HG02981 (cell line): ENCODE results near the gene GNB2.
A peak's percentile ranks its signal among the peaks of the same experiment; 100 is the strongest.

Experiments
- ATAC-seq: cut with Tn5 transposase; IDR thresholded peaks from one replicate; pipeline ENCODE4 v1.9.1; 2021; ENCODE audit warnings: mild to moderate bottlenecking, moderate library complexity; ENCODE audit not compliant: unreplicated experiment

The GNB2 gene

DNA sequence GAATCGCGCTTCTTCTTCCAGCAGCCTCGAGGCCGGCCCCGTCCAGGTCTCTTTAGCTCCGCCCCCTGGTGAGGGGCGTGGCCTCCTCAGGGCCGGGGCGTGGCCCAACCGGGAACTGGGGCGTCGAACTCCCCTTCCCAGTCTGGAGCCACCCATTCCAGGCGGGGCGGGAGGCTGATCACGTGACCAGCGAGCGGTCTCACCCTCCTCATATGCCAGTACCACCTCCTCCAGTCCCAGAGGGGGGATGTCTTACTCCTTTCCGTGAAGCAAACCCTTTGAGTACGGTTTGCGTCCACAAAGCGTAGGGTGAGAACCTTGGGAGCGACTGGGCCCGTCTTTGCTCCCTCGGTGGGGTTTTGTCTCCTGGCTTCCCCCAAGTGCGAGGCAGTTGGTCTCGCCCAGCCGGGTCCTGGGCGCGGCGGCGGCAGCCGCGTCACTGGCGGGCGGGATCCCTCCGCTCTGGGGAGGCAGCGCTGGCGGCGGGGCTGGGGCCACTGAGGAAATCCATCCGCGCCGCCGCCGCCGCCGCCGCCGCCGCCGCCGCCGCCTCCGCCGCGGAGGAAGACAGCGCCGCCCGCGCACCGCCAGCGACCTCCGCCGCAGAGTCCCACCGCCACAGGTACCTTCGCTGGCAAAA lies at the start of gene GNB2:
TSS of gene GNB2 (plus strand) at position 439 of the 640 bp plus-strand sequence. CDS start 2,526 bp downstream, outside the sequence.
- ATAC-seq: peak; percentile 58

DNA sequence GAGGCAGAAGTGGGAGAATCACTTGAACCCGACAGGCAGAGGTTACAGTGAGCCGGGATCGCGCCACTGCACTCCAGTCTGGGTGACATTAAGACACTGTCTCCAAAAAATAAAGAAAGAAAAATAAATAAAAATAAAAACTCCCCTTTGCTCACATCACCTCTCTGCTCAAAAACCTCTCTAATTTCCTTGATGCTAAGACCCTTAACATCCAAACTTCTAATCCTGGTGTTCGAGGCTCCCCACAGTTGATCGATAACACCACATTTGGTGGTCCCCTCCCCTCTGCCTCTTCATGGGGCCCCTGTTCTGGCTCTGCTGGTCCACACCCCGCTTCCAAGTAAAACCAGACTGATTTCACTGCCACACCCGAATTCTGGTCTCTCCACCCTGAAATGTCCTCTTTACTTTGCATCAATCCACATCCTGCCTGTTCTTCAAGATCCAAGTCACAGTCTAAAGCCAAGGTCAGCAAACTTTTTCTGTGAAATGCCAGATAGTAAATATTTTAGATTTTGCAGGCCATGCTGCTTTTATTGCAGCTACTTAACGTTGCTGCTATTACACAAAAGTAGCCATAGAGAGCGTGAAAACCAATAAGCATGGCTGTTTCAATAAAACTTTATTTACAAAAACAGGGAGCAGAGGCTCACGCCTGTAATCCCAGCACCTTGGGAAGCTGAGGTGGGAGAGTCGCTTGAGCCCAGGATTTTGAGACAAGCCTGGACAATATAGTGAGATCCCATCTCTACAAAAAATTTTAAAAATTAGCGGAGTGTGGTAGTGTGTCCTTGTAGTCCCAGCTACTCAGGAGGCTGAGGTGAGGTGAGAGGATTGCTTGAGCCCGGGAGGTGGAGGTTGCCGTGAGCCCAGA lies 49.4 kb upstream of the GNB2 start:
- ATAC-seq: no peak

DNA sequence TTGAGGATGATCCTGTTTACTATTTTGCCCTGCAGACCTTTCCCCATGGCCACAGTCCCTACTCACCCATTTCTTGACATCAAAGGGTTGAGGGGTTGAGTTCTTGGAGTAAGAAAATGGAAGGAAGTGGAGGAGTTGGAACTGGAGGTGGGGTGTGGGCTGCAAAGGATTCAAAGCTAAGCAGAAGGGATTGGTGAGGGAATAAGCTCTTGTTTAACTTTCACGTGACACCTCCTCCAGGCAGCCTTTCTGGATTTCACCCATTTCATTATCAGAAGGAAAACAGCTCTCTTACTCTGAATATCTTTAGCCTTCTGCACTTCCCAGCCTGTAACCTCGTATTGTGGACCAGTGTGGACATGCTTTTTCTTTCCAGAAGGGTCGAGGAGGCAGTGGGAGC lies 47.5 kb upstream of the GNB2 start:
- no peak for ATAC-seq

DNA sequence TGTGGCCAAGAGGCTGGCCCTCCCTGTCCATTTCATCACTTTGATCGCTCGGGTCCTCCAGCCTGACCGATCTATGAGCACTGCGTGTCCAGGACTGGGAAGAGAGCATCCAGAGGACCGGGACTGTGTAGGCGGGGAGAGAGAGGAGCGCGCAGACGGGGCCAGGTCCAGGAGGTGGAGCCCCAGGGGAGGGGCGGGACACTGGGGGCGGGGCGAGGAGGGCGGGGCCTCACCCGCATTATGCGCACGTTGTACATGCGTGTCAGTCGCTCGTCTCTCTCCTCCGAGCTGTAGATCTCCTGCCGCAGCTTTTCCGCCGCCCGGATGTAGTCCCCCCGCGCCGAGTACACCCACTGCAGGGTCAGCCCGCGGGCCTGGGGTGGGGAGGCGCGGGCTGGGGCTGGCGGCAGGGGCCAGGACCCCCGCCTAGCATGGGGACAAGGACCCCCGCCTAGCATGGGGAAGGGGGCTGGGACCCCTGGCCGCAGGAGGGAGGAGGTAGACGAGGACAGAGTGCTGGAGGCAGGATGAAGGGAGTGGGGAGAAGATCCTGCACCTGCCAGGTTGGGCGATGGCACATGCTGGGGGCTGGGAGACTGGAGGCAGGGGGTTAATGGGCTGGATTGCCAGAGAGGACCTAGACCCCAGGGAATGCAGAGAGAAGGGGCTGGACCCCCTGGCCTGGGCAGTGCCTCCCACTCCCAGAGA lies 46.9 kb upstream of the GNB2 start:
- peak; percentile 79 for ATAC-seq

DNA sequence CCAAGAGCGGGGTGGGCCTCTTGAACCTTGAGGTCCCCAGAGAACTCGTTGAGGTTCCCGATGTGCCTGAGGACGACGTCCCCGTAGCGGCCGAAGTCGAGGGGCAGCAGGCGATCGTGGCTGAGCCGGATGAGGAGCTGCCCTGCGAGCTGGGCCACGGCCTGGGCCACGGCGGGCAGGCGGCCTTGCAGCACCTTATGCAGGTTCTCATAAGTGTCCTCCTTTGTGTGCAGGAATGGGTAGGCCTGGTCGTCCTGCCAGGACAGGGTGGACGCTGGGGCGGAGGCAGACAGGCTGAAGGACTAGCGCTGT lies 46.3 kb upstream of the GNB2 start:
- no peak for ATAC-seq

DNA sequence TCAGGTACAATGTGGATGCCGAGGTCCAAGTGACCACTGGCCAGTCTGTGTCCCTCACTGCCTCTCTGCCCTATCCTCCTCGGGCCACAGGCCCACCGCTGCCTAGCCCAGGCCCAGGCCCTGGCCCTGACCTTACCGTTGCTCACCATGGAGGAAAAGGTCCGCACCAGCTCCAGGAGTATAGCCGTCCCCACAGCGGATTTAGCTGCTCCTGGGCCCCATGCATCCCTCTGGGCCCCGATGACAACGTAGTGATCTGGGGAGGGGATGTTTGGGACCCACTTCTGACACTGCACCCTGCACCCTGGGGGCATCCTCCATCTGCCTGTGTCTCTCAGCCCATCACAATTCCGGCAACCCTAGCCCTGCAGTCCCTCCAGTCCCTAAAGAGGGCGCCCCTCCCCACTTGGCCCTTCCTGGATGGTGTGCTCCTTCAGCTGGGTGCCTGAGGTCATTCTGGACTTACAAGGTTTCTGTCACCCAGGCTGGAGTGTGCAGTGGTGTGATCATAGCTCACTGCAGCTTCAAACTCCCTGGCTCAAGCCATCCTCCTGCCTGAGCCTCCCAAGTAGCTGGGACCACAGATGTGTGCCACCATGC lies 44.3 kb upstream of the GNB2 start:
- no peak for ATAC-seq

DNA sequence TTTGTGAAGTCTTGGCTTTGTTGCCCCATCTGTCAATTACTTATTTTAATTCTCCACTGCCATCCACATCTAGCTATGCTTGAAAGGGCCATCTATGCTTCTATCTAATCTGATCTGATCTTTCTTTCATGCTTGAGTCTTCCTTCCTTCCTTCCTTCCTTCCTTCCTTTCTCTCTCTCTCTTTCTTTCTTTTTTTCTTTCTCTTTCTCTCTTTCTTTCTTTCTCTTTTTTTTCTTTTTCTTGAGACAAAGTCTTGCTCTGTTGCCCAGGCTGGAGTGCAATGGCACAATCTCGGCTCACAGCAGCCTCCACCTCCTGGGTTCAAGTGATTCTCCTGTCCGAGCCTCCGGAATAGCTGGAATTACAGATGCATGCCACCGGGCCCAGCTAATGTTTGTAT lies 43.5 kb upstream of the GNB2 start:
- no peak for ATAC-seq

DNA sequence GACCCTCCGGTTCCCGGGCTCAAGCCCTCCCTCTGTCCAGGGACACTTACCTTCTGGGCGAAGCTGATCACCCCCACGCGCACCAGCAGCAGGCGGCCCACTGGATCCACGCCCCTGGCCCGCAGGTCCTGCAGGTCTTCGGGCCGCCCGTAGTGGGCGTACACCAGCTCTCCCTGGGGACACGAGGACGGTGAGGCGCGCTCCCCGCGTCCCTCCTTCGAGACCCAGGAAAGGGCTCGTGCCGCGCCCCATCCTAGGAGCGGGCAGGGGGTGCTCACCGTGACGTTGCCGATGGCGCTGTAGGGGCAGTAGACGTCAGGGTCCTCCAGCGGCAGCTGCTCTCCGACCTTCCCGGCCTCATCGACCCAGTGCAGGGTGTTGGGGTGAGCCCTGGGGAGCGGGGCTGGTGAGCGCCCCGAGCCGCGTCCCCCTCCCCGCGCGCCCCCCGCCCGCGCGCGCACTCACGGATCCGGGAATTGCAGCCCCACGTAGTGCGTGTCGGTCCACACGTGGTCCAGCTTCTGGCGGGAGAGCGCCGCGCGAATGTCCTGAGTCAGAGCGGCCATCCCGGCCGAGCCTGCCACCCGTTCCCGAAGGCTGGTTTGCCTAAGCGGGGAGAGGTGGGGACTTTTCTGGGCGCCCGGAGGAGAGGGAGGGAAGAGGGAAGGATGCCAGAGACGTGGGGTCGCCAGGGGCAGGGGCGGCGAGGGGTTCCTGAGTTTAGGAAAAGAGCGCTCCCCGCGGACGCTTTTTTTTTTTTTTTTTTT lies 40.4 kb upstream of the GNB2 start:
- ATAC-seq: no peak

DNA sequence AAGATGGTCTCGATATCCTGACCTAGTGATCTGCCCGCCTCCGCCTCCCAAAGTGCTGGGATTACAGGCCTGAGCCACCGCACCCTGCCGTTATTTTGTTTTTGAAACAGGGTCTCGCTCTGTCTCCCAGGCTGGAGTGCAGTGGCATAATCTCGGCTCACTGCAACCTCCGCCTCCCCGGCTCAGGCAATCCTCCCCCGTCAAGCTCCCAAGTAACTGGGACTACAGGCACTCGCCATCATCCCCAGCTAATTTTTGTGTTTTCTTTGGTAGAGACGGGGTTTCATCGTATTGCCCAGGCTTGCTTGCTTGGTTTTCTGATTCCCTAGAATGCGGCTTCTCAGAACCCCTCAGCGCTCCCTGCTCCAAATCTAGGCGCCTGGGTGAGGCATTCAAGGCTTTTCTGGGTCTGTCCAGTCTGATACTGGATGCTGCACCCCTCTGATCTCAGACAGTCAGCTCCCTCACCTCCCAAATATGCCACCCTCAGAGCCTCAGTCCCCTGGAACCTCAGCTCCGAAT lies 33.5 kb upstream of the GNB2 start:
- ATAC-seq: no peak

DNA sequence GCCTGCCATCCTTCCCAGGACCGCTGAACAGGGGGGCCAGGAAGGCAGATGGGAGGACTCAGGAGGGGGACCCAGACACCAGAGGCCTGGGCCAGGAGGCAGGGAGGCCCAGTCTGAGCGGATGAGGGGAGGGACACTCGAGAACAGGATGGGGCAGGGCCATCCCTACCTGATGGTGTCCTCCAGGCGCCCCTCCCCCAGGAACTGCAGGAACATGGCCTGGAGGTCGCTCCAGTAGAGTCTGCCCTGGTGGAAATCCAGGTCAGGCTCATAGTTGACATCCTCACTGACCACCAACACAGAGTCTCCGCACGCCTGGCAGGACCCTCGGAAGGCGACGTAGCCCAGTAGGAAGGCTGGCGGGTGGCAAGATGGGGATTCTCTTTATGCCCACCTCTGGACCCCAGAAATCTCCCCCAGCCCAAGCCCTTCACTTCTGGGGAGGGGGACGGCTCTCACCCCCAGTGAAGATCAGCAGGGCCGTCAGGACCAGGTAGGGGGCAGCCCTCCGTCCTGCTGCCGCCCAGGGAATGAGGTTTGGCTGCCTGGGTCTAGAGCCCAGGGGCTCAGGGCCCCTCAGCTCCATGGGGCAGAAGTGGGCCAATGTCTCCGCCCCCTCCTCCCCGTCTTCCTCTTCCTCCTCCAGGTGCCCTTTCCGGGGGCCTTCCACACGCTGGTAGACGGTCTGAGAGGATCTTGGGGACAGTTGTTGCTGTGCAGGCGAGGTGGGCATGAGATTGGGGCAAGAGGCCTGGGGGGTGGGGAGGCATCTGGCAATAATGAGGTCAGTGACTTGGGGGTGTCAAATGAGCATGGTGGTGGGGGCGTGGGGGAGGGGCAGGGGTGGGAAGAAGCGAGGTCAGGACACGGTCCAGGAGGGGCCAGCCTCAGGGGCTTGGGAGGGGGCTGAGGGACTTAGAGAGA lies 32.8 kb upstream of the GNB2 start:
- ATAC-seq: no peak

DNA sequence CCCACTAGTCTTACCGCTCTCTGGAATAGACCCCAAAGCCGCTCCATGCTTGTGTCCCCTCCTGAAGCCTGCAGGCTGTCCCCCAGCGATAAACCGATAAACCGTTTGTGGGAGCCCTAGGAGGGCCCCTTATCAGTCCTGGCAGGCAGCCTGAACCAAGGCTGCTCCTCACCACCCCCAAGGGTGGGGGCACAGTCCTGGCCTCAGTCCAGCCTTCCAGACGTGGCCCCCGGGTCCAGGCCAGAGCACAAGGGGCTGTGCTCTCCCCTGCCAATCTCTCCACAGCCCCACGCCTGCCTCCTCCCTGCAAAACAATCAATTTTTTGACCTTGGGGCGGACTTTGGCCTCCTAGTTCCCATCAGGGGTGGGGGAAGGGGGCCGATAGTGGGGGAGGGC lies 32.1 kb upstream of the GNB2 start, which contains the start of gene TFR2:
TSS of gene TFR2 (minus strand) at position 90 of the 397 bp plus-strand sequence. CDS start at position 47, 43 bp downstream.
- ATAC-seq: no peak

DNA sequence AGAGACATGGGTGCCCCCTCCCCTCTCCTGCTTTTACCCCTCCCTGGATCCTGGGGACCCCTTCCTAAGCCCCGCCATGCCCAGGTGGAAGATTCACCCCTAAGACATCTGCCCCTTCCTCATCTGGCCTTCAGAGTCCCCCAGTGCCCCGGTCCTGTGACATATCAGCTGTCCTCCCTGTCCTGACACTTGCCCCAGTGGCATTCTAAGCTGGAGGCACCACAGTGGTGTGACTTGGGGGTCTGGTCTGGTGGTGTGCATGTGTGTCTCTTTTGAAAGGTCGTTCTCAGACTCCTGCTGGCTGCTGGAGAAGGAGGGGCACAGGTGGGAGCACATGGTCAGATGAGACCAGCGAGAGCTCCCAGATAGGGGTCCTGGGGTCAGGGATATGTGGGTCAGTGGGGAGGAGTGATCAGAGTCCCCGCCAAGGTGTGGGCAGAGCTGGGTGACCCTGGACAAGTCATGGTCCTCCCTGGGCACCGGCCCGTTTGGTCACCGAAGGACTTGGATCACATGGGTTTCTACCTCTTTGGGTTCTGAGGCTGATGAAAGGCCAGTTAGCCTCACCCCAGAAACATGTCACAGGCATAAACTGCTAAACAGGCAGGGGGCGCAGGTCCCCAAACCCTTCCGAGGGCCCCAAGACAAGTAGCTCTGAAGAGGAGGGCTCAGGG lies 31.5 kb upstream of the GNB2 start:
- no peak for ATAC-seq

DNA sequence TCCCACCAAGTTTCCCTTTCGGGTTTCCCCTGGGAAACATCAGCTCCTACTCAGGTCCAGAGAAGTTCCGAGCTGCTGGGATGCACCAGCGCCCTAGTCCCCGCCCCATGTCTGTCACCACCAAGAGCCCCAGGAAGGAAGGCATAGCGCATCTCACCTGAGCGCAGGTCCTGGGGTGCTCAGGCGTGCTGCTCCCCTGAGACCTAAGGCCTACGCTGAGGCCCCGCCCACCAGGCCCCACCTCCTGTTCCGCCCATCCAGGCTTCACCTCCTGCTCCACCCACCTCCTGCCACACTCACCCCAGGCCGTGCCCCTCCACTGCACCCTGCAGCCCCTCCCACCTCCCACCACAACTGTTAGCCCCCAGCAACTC lies 31.0 kb upstream of the GNB2 start:
- ATAC-seq: no peak

DNA sequence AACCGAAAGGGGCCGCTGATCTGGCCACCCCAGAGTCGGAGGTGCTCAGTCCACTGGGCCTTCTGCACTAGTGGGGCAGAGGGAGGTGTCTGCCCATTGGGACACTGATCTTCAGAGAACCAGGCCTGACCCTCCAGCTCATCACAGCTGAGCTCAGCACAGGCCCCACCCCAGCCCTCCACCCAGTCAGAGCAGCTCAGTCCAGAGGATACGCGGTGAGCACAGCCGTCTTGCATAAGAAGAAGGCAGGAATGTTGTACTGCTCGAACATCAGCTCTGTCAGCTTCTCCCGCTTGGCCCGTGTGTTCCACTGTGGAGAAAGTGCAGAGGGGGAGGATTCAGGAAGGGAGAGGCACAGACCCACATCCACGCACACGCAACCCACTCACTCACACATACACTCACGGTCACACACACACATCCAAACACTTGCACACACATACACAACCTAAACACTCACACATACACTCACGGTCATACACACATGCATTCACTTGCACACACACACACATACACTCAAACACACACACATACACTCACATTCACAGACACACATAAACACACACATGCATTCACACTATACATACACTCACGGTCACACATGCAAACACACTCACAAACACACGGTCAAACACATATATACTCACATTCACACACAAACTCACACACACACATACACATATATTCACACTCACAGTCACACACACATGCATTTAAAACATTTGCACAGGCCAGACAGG lies 23.5 kb upstream of the GNB2 start:
- no peak for ATAC-seq

DNA sequence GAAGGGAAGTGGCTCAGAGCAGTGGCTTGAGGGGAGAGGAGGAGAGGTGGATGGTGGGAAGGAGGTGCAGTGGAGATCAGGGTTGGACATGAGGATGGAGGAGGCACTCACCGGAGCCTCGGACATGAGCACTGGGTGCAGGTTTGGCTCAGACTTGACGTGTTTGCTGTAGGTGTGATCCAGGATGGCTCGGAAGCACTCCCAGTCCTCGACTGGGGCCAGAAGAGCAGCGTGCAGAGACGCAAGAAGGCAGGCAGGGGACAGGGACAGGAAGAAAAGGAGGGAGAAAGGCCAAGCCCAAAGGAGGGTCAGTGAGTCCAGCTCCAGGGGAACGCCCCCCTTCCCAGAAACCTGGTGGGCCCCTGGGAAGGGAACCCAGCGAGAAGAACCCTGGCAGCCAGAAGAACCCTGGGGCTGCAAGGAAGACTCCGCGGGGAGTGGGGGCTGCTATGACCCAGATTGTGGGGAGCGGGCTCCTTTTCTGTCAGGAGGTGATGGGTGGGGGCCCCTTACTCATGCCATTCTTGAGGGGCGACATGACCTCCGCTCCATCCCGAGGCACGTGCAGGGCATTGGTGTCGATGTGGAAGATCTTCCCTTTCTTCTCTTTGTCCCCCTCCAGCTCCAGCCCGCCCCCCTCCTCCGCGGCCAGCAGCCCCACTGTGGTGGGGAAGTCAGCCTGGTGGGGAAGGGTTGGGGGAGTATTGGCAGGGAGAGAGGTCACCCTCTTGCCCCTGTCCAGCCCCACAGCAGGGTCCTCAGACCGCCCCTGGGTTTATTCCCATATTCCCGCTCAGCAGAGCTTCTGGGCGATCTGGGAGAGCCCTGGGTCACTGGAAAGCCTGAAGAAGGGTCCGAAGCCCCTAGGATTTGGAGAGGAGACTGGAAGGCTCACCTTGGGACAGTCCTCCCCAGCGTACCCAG lies 18.4 kb upstream of the GNB2 start:
- ATAC-seq: no peak

DNA sequence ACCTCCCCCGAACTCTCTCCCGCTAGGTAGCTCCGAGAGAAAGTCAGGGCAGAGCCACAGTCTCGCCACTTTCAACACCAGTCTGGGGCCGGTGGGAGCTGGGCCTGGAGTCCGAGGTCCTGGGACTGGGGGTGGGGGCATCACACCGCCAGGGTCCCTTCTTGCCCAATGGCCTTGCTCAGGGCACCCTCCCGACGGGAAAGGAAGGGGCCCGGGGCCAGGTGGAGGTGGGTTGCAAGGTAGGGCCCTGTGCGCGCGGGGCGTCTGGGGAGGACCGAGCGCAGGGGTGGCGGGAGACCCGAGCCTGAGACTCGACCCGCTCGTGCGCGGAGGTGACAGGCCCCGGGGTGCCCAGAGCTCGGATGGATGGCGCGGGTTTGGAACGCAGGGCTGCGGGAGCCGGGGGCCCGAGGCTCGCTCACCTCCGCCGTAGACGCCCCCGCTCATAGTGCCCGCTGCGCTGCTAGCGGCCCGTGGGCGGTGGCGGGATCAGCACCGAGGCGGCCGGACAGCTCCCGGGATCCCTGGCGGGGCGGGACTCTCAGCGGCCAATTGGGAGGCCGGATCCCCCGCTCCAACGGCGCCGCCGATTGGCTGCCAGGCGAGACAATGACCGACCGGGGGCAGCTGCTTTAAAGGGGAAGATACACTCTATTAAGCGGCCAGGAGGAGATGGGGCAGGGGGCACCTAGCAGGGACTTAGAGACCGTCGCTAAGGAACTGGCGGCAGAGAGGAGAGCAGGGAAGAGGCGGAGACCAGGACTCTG lies 17.4 kb upstream of the GNB2 start, which contains the start of gene ACTL6B:
TSS of gene ACTL6B (minus strand) at position 541 of the 767 bp plus-strand sequence. CDS start at position 447, 94 bp downstream.
- no peak for ATAC-seq
